GM23338 (cell line): ENCODE measurements around the gene PDE4B.

Experiments
- CREB1 ChIP-seq: fragments of 250-450 bp; sonication (Bioruptor Pico); IDR thresholded peaks from 2 replicates; pipeline ENCODE4 v1.5.0; 2020; ENCODE audit warnings: low read depth, mild to moderate bottlenecking, moderate library complexity
- JUNB ChIP-seq: IDR thresholded peaks from one replicate; pipeline ENCODE4 v1.6.1; 2016; ENCODE audit warnings: antibody characterized with exemption; ENCODE audit not compliant: unreplicated experiment

DNA sequence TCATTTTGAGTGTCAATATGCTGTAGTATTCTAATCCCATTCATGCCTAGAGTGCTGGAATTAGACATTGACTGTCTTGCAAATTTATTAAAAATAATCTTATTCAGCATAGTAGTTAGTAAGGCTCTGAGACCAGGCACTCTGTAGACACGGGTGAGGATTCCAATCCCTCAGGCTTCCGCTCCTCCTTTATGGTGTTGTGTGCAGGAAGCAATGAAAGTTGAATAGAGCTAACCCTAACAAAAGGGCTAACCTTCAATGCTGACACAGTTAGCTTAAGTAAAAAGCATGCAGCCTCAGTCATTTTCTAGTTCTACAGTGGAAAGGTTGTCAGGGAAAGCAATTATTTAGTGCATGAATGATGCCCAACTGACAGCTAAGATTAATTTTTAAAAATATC lies 541.6 kb downstream of the PDE4B start:
- TF ChIP-seq CREB1 (CRISPR knock-in tag) = no peak
- TF ChIP-seq JUNB = no peak
